IPS DF 4.7 (cell line): ENCODE measurements around the gene C4BPA.

ENCODE experiments used
- DNase-seq: peaks from one replicate; pipeline ENCODE4 v3.0.0-alpha.2; 2013; ENCODE audit warnings: low spot score; ENCODE audit errors: extremely low read depth

C4BPA gene

GRCh38 chr1:207103892-207104373, at the start of gene C4BPA:
C4BPA (plus strand) TSS chr1:207104233; CDS start chr1:207113026, 8,793 bp downstream.
- DNase-seq: no peak

DNA sequence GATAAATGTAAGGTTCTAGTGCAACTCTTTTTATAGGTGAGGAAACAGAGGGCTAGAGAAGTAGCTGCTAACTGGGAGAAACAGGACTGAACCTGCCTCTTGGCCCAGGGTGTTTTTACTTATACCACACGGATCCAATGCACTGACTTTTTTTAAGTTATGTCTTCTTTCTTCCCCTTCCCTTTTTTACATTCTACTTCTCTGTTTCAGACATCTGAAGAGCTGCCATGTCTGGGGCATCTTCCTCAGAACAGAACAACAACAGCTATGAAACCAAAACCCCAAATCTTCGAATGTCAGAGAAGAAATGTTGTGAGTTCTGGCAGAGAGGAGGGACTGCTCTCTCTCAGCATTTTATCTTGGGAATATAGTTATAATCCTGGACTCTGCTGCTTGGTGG, 49.5 kb upstream of the C4BPA start:
- DNase-seq: no peak

- DNase-seq: no peak
These were observed 48.5 kb upstream of the C4BPA start for GRCh38 chr1:207055386-207056001.

GRCh38 chr1:207056673-207057072, 47.4 kb upstream of the C4BPA start:
- DNase-seq: no peak

DNA sequence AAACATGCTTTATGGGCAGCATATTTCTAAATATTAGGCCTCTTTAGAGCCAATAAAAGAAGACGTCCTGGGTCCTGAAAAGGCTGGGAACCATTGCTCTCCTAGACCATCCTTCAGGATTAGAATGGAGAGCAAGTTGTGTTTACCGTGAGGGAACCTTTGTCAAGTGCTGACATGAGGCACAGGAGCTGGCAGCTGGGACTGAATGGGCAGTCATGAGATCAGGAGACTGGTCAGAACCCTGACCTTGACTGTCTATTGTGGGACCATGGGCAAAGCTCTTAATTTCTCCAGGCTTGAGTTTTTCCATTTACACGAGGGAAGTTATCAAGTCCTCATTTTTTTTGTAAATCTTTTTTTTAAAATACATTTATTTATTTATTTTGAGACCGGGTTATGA, 45.8 kb upstream of the C4BPA start:
- DNase-seq: no peak

- DNase-seq: no peak
These were observed 44.9 kb upstream of the C4BPA start for GRCh38 chr1:207058878-207059867.

- DNase-seq: no peak
These were observed 44.2 kb upstream of the C4BPA start for GRCh38 chr1:207059881-207060280.

DNA sequence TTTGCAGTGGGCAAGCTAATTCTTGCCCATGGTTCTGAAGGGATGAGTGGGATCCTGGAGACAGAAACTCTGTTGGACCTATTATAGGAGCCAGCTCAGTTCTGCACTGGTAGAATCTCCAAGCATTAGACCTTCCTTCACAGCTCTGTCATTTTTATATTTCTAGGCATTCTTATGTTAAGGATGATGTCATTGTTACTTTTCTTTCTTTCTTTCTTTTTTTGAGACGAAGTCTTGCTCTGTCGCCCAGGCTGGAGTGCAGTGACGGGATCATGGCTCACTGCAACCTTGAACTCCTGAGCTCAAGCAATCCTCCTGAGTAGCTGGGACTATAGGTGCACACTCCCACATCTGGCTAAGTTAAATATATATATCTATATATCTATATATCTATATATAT, 43.4 kb upstream of the C4BPA start:
- DNase-seq: no peak

DNA sequence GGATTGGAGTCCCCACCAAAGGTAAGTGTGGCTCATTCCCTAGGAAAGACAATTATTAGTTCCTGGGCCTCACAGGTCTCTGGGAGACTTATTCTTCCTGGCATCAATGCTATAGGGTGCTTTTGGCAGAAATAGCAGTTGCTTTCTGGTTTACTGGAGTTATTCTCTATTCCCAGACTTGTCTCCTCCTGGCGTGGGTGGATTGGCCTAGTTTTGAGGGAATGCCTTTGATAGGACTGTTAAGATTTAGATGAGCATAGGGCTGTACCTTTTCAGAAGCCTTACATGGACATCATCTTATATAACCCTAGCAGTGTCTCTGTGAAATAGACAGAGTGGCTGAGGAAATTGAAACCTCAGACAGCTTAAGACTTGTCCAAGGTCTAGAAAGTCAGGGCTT, 42.0 kb upstream of the C4BPA start:
- DNase-seq: no peak

- DNase-seq: no peak
These were observed 41.0 kb upstream of the C4BPA start for GRCh38 chr1:207063014-207063413.

GRCh38 chr1:207064561-207064960, 39.5 kb upstream of the C4BPA start:
- no peak for DNase-seq

DNA sequence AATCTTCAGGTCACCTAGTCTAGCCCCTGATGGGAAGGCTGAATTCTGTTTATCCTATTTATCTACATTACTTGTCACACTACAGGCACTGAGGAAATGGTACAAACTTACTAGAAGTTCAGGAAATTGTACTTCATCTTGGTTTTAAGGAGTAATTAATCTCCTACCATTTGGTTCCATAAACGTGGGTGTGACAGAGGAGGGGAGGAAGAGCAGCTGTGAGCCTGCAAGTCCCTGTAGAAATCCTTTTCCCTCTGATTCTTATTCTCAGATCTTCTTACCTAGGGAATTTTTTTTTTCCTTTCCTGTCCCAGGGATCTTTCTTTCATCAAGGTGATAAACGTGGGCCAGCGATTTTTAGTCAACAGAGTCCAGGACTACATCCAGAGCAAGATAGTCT, 36.8 kb upstream of the C4BPA start:
- DNase-seq: no peak

GRCh38 chr1:207067665-207068064, 36.4 kb upstream of the C4BPA start:
- DNase-seq: no peak

DNA sequence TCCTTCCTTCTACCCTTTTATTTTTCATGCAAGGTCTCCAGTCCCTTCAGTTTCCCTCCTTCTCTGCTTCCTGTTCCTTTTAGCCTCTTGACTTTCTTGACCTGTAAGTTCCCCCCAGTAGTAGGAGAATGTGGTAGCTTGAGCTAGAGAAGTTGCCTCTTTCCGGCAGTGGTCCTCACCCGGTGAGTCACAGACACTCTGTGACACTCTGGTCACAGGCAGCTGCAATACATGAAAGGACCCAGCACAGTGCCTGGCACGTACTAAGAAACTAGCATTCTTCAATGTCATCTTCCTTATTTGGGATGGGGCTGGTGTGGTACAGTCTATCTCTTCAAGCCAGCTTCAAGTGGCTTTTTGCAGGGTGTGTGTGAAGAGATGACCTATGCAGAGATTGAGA, 35.0 kb upstream of the C4BPA start:
- DNase-seq: no peak

DNA sequence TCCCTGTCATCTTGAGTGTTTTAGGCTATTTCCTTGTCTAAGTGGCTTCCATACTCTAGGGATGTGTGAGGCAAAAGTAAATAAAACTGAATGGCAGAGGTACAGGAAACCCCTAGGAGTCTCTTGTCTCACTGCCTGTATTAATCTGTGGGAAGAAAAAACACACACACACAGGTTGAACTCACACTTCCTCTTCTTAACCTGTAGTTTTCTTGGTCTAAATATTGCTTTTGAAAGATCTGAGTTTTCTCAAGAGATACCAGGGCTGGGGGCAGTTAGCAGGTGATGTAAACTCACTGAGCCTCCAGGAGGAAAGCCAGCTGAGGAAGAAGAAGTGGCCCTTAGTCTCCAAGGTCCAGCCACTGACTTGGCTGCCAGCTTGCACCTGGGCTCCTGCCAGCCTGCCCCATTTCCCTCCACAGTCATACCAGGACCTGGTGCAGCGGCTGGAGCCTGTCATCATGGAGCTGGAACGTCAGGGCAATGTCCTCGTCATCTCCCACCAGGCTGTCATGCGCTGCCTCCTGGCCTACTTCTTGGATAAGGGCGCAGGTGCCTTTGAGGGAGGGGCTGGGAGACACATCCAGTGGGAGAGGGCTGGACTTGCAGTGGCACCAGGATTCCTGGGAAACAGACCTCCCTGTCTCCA, 34.1 kb upstream of the C4BPA start:
- DNase-seq: no peak

DNA sequence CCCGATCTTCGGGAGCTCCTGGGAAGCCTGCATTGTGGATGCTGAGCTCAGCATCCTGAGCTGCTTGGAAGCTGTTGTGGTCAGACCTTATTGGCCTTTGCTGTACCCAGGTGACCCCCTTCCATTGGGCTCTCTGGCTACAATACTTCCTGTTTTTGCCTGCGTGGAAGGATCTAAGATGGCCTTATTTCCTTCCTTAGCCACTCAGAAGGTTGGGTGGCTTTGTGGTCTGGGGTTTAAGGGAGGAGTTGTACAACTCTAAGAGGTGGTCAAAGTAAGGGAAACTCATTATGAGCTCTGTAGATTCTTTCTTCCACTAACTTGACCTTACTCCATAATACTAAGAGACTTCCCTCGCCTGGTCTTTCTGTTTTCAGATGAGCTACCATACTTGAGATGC, 33.2 kb upstream of the C4BPA start:
- no peak for DNase-seq

DNA sequence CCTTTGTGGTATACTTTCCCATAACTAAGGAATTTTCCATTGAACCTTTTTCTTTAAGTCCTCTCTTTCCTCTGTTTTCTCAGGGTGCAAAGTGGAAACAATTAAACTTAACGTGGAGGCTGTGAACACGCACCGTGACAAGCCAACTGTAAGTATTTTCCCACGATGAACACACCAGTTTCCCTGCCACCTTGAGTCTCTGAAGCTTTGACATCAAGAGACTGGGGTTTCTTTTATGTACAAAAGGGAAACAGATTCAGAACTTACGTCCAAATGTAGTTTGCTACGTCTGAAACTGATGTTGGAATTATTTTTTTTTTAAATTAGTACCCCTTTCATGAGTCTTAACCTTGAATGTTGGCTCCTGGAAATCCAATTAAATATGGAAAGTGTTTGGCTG, 32.6 kb upstream of the C4BPA start:
- DNase-seq: no peak

DNA sequence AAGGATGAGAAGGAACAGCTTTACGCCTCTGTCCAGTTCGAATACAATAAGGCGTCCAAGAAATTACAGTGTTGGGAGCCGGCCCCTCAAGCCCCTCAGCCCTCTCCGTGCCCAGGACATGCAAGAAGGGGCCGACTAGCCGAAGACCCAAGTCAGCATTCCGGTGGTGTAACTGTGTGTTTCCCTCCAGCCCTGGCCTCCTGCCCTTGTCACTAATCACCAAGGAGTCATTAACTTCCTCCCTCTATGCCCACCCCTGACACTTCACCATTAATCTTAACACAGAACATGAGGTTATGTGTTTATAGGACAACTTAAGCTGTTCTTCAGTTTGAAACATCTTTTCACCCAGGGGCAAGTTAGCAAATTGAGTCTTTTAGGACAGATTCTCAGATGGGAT, 31.8 kb upstream of the C4BPA start:
- DNase-seq: no peak

GRCh38 chr1:207073906-207074820, 29.9 kb upstream of the C4BPA start:
- DNase-seq: no peak

- no peak for DNase-seq
These were observed 27.7 kb upstream of the C4BPA start for GRCh38 chr1:207076181-207076955.
